A673 (cell line): ENCODE results near the gene RASA2.

Experiments
- EZH2 ChIP-seq: fragments of 200-600 bp; sonication (generic); IDR thresholded peaks from 2 replicates; pipeline ENCODE4 v1.6.1; 2017; ENCODE audit warnings: borderline replicate concordance, low read depth, mild to moderate bottlenecking, mixed read lengths, antibody characterized with exemption, low read length; ENCODE audit not compliant: poor library complexity, severe bottlenecking
- TF ChIP-seq, protein P1 (sequence below): fragments of 300-800, 200-600 bp; sonication (generic); conservative IDR thresholded peaks from 2 replicates; pipeline ENCODE4 v1.5.1; 2017; ENCODE audit warnings: low read depth, mild to moderate bottlenecking, antibody characterized with exemption, low read length, moderate library complexity, mixed read lengths

DNA sequence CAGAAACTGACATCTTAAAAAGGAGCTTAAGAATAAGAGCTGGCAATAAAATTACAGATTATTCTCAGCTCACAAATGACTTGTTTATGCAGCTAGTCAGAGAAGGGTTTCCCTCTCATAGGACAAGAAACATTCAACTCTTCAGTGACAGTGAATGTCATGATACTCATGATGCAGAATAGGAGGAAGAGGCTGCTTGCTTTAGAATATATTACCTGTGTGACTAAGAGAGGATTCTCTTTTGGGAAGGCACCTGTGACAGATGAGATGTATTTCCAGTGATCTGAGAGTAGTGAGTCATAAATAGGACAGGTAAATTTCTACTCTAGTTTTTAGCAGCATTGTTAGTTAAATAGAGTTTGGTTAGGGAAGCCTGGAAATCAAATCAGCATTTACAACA lies 39.9 kb downstream of the RASA2 start:
- no peak for TF ChIP-seq EZH2
- TF ChIP-seq, protein P1, sequence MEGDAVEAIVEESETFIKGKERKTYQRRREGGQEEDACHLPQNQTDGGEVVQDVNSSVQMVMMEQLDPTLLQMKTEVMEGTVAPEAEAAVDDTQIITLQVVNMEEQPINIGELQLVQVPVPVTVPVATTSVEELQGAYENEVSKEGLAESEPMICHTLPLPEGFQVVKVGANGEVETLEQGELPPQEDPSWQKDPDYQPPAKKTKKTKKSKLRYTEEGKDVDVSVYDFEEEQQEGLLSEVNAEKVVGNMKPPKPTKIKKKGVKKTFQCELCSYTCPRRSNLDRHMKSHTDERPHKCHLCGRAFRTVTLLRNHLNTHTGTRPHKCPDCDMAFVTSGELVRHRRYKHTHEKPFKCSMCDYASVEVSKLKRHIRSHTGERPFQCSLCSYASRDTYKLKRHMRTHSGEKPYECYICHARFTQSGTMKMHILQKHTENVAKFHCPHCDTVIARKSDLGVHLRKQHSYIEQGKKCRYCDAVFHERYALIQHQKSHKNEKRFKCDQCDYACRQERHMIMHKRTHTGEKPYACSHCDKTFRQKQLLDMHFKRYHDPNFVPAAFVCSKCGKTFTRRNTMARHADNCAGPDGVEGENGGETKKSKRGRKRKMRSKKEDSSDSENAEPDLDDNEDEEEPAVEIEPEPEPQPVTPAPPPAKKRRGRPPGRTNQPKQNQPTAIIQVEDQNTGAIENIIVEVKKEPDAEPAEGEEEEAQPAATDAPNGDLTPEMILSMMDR = no peak
